Femur (tissue), 1 donor: ENCODE results near the gene BRCA1.
"Not testable (repeated sequence)": the region's sequence is repeated elsewhere in the genome, so short reads cannot be mapped to it uniquely, and the experiment has no call there.

ENCODE experiments used
- DNase-seq: peaks from one replicate; pipeline ENCODE4 v3.0.0-alpha.2; 2017

The BRCA1 gene

DNA sequence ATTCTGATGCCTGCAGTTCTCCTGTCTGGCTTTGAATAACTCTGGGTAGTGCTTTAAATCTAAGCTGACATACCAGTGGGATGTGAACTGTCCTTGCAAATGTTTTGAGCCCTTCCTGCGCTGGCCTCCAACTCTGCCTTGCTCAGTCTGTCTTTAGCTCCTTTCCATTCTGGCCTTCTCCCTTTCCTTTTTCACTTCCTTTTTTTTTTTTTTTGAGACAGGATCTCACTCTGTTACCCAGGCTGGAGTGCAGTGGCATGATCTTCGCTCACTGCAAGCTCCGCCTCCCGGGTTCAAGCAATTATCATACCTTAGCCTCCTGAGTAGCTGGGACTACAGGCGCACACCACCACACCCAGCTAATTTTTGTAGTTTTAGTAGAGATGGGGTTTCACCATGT is 8.3 kb upstream of the BRCA1 start:
- DNase-seq, result not testable (repeated sequence)

- DNase-seq, result no peak
These were observed 7.0 kb upstream of the BRCA1 start for GRCh38 chr17:43132117-43132516.

DNA sequence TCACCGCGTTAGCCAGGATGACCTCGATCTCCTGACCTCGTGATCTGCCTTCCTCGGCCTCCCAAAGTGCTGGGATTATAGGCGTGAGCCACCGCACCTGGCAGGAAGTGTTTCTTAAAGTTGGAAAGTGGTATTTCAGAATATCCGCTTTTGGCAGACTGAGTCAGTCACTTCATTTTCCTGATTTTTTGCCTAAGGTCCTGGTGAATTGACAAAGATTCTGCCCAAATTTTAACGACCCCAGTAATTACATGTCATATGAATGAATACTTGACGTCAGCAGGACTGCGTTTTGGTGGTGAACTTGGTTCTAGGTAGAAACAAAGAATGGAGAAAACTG is 4.5 kb upstream of the BRCA1 start:
- DNase-seq, result no peak

- not testable (repeated sequence) for DNase-seq
These were observed 2.2 kb upstream of the BRCA1 start for GRCh38 chr17:43127333-43127876.

- no peak for DNase-seq
These were observed 1.7 kb upstream of the BRCA1 start for GRCh38 chr17:43126911-43127290.

DNA sequence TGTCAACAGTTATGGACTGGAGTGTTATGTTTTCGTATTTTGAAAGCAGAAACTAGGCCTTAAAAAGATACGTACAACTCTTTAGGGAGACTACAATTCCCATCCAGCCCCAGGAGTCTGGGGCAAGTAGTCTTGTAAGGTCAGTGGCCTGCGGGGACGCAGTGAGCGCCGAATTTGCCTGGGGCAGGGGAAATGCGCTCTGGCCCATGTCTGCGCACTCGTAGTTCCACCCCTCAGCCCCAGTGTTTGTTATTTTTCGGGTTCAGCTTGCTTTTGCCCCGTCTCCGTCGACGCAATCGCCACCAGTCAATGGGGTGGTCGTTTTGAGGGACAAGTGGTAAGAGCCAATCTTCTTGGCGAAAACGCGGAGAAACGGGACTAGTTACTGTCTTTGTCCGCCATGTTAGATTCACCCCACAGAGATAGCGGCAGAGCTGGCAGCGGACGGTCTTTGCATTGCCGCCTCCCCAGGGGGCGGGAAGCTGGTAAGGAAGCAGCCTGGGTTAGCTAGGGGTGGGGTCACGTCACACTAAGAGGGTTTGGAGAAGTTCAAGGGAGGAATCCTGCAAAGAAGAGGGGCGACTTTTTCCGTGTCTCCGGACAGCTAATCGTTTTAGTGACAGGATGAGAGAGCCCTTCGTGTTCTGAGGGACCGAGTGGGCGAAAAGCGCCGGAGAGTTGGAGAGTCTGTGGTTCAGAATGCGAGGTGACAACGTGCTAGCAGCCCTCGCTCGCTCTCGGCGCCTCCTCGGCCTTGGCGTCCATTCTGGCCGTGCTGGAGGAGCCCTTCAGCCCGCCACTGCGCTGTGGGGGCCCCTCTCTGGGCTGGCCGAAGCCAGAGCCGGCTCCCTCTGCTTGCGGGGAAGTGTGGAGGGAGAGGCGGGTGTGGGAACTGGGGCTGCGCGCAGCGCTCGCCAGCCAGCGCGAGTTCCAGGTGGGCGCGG is 1.1 kb upstream of the BRCA1 start:
- DNase-seq, result no peak

DNA sequence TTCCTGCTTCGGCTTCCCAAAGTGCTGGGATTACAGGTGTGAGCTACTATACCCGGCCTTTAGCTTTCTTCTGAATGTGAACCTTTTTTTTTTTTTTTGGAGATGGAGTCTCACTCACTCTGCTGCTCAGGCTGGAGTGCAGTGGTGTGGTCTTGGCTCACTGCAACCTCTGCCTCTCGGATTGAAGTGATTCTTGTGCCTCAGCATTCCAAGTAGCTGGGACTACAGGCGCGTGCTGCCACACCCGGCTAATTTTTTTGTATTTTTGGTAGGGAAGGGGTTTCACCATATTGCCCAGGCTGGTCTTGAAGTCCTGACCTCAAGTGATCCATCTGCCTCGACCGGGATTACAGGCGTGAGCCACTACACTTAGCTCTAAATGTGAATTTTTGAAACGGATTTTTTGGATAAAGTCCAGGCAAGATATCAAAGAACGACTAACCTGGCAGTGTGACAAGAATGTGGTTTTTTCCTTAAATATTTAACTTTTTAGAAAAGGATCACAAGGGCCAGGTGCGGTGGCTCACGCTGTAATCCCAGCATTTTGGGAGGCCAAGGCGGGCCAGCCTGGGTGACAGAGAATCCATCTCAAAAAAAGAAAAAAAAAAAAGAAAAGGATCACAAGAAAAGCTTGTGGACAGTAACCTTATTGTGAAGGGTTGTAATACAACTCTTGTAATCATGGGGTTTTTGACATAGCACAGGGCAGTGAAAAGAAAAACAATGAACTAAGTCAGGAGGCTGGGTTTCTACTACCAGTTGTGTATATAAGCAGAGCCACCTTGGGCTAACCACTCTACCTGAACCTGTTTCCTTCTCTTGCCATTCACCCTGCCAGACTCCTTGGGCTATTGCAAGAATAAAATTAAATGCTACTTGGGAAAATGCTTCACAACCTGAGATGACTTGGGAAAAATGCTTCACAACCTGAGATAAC is 6.2 kb downstream of the BRCA1 start:
- DNase-seq, result no peak

DNA sequence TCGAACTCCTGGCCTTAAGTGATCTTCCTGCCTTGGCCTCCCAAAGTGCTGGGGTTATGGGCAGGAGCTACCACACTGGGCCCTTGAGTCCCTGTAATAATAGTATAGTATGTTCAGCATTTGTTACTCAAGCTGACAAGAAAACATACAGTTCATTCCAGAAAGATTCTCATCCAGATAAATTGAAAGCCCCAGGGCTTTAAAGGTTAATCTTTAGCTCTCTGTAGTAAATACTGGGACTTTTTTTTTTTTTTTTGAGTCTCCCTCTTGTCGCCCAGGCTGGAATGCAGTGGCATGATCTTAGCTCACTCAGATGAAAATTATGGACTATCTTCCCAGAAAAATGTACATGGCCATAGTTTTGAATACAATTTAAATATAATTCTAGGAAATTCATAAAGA is 11.0 kb downstream of the BRCA1 start:
- DNase-seq, result no peak

GRCh38 chr17:43106552-43106951 is 18.6 kb downstream of the BRCA1 start:
- no peak for DNase-seq

DNA sequence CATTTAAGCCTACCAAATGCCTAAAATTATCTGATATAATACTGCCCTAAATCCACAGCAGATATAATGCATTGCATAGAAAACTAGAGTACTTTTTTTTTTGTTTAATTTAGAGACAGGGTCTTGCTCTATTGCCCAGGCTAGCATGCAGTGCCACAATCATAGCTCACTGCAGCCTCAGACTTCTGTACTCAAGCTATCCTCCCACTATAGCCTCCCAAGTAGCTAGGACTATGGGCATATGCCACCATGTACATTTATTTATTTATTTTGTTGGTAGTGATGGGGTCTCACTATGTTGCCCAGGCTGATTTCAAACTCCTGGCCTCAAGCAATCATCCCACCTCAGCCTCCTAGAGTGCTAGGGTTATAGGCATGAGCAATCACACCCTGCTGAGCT is 20.0 kb downstream of the BRCA1 start:
- no peak for DNase-seq

GRCh38 chr17:43104665-43105064 is 20.5 kb downstream of the BRCA1 start:
- no peak for DNase-seq

DNA sequence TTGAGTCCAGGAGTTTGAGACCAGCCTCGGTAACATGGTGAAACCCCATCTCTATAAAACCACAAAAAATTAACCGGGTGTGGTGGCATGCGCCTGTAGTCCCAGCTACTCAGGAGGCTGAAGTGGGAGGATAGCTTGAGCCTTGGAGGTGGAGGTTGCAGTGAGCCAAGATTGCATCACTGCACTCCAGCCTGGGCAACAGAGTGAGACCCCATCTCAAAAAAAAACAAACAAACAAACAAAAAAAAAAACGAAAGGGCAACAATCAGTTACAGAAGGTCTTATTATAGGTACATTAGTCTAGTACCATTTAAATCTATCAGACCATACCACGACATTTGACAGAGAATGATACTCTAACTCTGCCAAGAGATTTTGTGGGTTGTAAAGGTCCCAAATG is 29.8 kb downstream of the BRCA1 start:
- not testable (repeated sequence) for DNase-seq

- no peak for DNase-seq
These were observed 30.9 kb downstream of the BRCA1 start for GRCh38 chr17:43094129-43094835.

- DNase-seq, result no peak
These were observed 32.3 kb downstream of the BRCA1 start for GRCh38 chr17:43092901-43093300.

DNA sequence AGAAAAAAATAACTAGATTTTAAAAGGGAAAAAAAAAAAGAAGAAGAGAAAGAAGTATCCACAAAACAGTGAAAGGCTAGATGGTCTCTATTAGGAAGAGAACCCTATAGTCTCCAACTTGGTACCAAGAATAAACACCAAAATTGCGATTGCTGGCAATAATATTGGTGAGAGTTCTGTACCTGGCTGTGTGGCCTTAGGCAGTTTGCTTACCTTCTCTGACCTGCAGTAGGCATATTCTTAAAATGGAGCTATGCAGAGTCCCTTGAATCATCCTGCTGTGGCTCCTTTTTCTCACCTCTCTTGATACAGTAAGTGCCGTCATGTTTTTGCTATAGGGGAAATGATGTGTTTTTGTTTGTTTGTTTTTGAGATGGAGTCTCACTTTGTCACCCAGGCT is 35.1 kb downstream of the BRCA1 start:
- DNase-seq, result no peak

DNA sequence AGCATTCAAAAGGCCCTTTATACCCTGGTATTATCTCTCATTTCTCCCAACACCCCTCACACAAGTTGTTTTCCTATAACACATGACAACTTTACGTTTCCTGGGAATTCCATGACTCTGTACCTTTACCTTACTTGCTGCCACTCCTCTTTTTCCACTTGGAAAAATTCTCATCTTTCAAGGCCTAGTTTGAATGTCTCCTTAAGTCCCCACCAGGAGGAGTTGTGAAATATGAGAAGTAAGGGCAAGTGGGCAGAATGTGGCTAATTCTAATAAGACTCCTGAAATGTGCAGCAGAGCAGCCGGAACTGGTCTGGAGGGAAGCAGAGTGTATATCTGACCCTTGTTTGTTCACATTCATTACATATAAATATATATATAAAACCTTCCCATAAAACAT is 39.7 kb downstream of the BRCA1 start:
- DNase-seq, result no peak

DNA sequence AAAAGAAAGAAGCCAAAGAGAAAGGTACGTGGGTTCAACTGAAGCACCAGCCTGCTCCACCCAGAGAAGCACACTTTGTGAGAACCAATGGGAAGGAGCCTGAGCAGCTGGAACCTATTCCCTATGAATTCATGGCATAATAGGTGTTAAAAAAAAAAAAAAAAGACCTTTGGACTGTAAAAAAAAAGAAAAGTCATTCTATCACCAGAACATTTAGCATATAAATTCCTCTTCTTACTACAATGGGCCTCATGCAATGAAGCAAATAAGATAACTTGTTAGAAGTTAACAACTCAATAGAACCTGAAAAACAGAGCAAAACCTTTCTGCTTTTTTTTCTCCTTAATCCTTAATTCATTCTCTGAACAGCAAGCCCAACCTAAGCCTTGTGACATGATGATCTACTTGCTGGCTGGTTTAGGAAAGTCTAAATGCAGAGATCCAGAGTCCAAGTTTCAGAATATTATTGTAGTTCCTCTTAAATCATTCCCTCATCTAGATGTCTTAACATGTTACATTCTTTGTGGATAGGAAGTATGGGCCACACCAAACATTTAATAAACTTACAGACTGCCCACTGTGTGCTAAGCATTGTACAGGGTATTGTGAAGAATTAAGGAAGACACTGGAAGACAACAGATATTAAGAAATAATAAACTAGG is 45.4 kb downstream of the BRCA1 start:
- DNase-seq, result no peak

- DNase-seq, result no peak
These were observed 50.3 kb downstream of the BRCA1 start for GRCh38 chr17:43074869-43075268.

DNA sequence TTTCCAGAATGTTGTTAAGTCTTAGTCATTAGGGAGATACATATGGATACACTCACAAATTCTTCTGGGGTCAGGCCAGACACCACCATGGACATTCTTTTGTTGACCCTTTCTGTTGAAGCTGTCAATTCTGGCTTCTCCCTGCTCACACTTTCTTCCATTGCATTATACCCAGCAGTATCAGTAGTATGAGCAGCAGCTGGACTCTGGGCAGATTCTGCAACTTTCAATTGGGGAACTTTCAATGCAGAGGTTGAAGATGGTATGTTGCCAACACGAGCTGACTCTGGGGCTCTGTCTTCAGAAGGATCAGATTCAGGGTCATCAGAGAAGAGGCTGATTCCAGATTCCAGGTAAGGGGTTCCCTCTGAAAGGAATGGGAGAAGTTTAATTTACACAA is 54.3 kb downstream of the BRCA1 start:
- no peak for DNase-seq

DNA sequence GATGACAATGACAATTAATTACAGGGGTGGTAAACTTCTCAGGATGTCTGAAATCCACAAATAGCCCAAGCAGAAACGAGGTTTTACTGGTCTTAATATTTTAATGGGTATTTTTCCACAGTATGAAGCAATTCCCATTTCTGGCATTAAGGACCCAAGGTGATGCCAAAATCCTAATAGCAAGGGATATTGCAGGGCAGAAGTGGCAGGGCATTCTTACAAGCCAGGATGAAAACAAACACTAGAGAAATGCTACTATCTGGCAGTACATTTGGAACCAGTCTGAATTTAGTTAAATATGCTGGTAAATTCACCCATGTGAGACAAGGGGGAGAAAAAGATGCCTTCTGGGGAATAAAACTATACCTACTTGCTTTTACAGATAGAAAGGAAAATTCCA is 54.9 kb downstream of the BRCA1 start:
- no peak for DNase-seq

GRCh38 chr17:43069368-43069898 is 55.7 kb downstream of the BRCA1 start:
- DNase-seq, result no peak
